ENCODE results near the gene IL2RA. TPM values are rescaled to one million over a fixed set of nuclear protein-coding genes. Genes with fewer than 3 reads are reported as not detected.
"Not testable (repeated sequence)": the region's sequence is repeated elsewhere in the genome, so short reads cannot be mapped to it uniquely, and the experiment has no call there.

Gene IL2RA
- polyA plus RNA-seq, 1 donor from 2014 or later, result not detected

GRCh38 chr10:6044751-6045313, 17.3 kb downstream of the IL2RA start:
- no peaks in the 10 kb centered on the region for H3K9me3 ChIP-seq (ENCODE audit: low read length)
- H3K27me3 ChIP-seq (ENCODE audit: insufficient read depth, low read depth, low read length), result no peaks in the 10 kb centered on the region
- H3K79me2 ChIP-seq (replicated peaks; ENCODE audit: insufficient read depth, low read length), result no peaks in the 10 kb centered on the region

GRCh38 chr10:6044060-6044459, 18.1 kb downstream of the IL2RA start:
- H3K9me3 ChIP-seq (ENCODE audit: low read length), result no peaks in the 10 kb centered on the region
- no peak overlapping the region for H3K27ac ChIP-seq (ENCODE audit: low read length)
- H3K4me3 ChIP-seq (ENCODE audit: low read length), result no peak overlapping the region
- no peaks in the 10 kb centered on the region for H3K27me3 ChIP-seq (ENCODE audit: insufficient read depth, low read depth, low read length)
- TF ChIP-seq SMC3 (conservative IDR thresholded peaks at IDR 0.05; ENCODE audit: poor library complexity) (no peak), RAD21 (conservative IDR thresholded peaks at IDR 0.05) (no peak), POLR2AphosphoS5 (IDR thresholded peaks at IDR 0.05) (no peak), REST (IDR thresholded peaks at IDR 0.05; ENCODE audit: borderline replicate concordance) (no peak), TAF1 (IDR thresholded peaks at IDR 0.05; ENCODE audit: low read depth) (no peak), EP300 (conservative IDR thresholded peaks at IDR 0.05; ENCODE audit: poor library complexity, severe bottlenecking) (no peak), EZH2 (IDR thresholded peaks at IDR 0.05; ENCODE audit: borderline replicate concordance, insufficient read depth, low read length, poor library complexity, severe bottlenecking) (no peak), MXI1 (conservative IDR thresholded peaks at IDR 0.05; ENCODE audit: poor library complexity, severe bottlenecking) (no peak)
- TF ChIP-seq, protein P1, sequence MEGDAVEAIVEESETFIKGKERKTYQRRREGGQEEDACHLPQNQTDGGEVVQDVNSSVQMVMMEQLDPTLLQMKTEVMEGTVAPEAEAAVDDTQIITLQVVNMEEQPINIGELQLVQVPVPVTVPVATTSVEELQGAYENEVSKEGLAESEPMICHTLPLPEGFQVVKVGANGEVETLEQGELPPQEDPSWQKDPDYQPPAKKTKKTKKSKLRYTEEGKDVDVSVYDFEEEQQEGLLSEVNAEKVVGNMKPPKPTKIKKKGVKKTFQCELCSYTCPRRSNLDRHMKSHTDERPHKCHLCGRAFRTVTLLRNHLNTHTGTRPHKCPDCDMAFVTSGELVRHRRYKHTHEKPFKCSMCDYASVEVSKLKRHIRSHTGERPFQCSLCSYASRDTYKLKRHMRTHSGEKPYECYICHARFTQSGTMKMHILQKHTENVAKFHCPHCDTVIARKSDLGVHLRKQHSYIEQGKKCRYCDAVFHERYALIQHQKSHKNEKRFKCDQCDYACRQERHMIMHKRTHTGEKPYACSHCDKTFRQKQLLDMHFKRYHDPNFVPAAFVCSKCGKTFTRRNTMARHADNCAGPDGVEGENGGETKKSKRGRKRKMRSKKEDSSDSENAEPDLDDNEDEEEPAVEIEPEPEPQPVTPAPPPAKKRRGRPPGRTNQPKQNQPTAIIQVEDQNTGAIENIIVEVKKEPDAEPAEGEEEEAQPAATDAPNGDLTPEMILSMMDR (IDR thresholded peaks at IDR 0.05; ENCODE audit: poor library complexity, severe bottlenecking), result no peak
- no peak overlapping the region for H2AFZ ChIP-seq (ENCODE audit: low read depth, low read length)
- H3K36me3 ChIP-seq (ENCODE audit: insufficient read depth, low read length), result no peaks in the 10 kb centered on the region
- H3K79me2 ChIP-seq (replicated peaks; ENCODE audit: insufficient read depth, low read length), result no peaks in the 10 kb centered on the region
- no peaks in the 10 kb centered on the region for H4K20me1 ChIP-seq (ENCODE audit: insufficient read depth)
- H3K9me2 ChIP-seq (ENCODE audit: insufficient read depth, low read length), result no peaks in the 10 kb centered on the region
- no peak overlapping the region for H3K4me2 ChIP-seq (ENCODE audit: low read length)
- H3K9ac ChIP-seq (ENCODE audit: low read length), result no peak overlapping the region
- H3F3A ChIP-seq (ENCODE audit: insufficient read depth, low read length, poor library complexity, severe bottlenecking), result no peaks in the 10 kb centered on the region

More at GRCh38 chr10:6044751-6045313, 17.3 kb downstream of the IL2RA start:
- no peak overlapping the region for H3K4me2 ChIP-seq (ENCODE audit: low read length)
- TF ChIP-seq SMC3 (conservative IDR thresholded peaks at IDR 0.05; ENCODE audit: poor library complexity), result no peak
- no peak for TF ChIP-seq EP300 (conservative IDR thresholded peaks at IDR 0.05; ENCODE audit: poor library complexity, severe bottlenecking)
- no peak for TF ChIP-seq EZH2 (IDR thresholded peaks at IDR 0.05; ENCODE audit: borderline replicate concordance, insufficient read depth, low read length, poor library complexity, severe bottlenecking)
- no peak for TF ChIP-seq TAF1 (IDR thresholded peaks at IDR 0.05; ENCODE audit: low read depth)
- no peak overlapping the region for H3K9ac ChIP-seq (ENCODE audit: low read length)
- H3K27ac ChIP-seq (ENCODE audit: low read length), result no peak overlapping the region
- H4K20me1 ChIP-seq (ENCODE audit: insufficient read depth), result no peaks in the 10 kb centered on the region
- no peaks in the 10 kb centered on the region for H3F3A ChIP-seq (ENCODE audit: insufficient read depth, low read length, poor library complexity, severe bottlenecking)
- no peaks in the 10 kb centered on the region for H3K9me2 ChIP-seq (ENCODE audit: insufficient read depth, low read length)
- no peak overlapping the region for H2AFZ ChIP-seq (ENCODE audit: low read depth, low read length)
- no peak overlapping the region for H3K4me3 ChIP-seq (ENCODE audit: low read length)
- no peaks in the 10 kb centered on the region for H3K36me3 ChIP-seq (ENCODE audit: insufficient read depth, low read length)

GRCh38 chr10:6043377-6043776, 18.8 kb downstream of the IL2RA start:
- H3K9ac ChIP-seq (ENCODE audit: low read length); H3K27ac ChIP-seq (ENCODE audit: low read length); H2AFZ ChIP-seq (ENCODE audit: low read depth, low read length); H3K9me2 ChIP-seq (ENCODE audit: insufficient read depth, low read length); H3K27me3 ChIP-seq (ENCODE audit: insufficient read depth, low read depth, low read length); H3K36me3 ChIP-seq (ENCODE audit: insufficient read depth, low read length); H3K4me3 ChIP-seq (ENCODE audit: low read length); H3K79me2 ChIP-seq (replicated peaks; ENCODE audit: insufficient read depth, low read length); H3K4me2 ChIP-seq (ENCODE audit: low read length); H3F3A ChIP-seq (ENCODE audit: insufficient read depth, low read length, poor library complexity, severe bottlenecking); H4K20me1 ChIP-seq (ENCODE audit: insufficient read depth); H3K9me3 ChIP-seq (ENCODE audit: low read length): not testable (repeated sequence)

Measured in neural cell (in vitro differentiated cells).